RWPE2 (cell line): ENCODE results near the gene IL1RAPL2.

ENCODE experiments used
- ATAC-seq: fragments of 200-7000 bp; cut with Tn5 transposase; 3 replicates; pipeline ENCODE4 v1.9.1; 2021; ENCODE audit warnings: low read depth
- DNase-seq: peaks from one replicate; pipeline ENCODE4 v3.0.0-alpha.2; 2020; ENCODE audit warnings: low spot score
- H3K27ac ChIP-seq: fragments of 450-650 bp; 2 replicates; pipeline ENCODE4 v1.5.1; 2017; ENCODE audit warnings: mild to moderate bottlenecking; ENCODE audit not compliant: poor library complexity, severe bottlenecking
- H3K27me3 ChIP-seq: fragments of 250-450 bp; sonication (Bioruptor Pico); 2 replicates; pipeline ENCODE4 v1.5.1; 2021; ENCODE audit warnings: mild to moderate bottlenecking, moderate library complexity; ENCODE audit not compliant: insufficient read depth, poor library complexity, severe bottlenecking
- H3K36me3 ChIP-seq: fragments of 250-450 bp; sonication (Bioruptor Pico); 2 replicates; pipeline ENCODE4 v1.5.1; 2020; ENCODE audit warnings: low read depth, mild to moderate bottlenecking, moderate library complexity
- H3K4me1 ChIP-seq: fragments of 250-450 bp; sonication (Bioruptor Pico); 2 replicates; pipeline ENCODE4 v1.5.1; 2021; ENCODE audit warnings: mild to moderate bottlenecking, moderate library complexity; ENCODE audit not compliant: insufficient read depth, poor library complexity, severe bottlenecking
- H3K4me3 ChIP-seq: fragments of 250-450 bp; sonication (Bioruptor Pico); 2 replicates; pipeline ENCODE4 v1.5.1; 2021; ENCODE audit warnings: mild to moderate bottlenecking, moderate library complexity; ENCODE audit not compliant: severe bottlenecking
- H3K9me3 ChIP-seq: fragments of 250-450 bp; sonication (Bioruptor Pico); 2 replicates; pipeline ENCODE4 v1.5.1; 2021; ENCODE audit warnings: mild to moderate bottlenecking, moderate library complexity; ENCODE audit not compliant: severe bottlenecking
- TF ChIP-seq, protein P1 (sequence below): fragments of 450-650 bp; IDR thresholded peaks from one replicate; pipeline ENCODE4 v1.5.1; 2017; ENCODE audit warnings: mild to moderate bottlenecking, moderate library complexity; ENCODE audit not compliant: poor library complexity, severe bottlenecking

Gene IL1RAPL2

DNA sequence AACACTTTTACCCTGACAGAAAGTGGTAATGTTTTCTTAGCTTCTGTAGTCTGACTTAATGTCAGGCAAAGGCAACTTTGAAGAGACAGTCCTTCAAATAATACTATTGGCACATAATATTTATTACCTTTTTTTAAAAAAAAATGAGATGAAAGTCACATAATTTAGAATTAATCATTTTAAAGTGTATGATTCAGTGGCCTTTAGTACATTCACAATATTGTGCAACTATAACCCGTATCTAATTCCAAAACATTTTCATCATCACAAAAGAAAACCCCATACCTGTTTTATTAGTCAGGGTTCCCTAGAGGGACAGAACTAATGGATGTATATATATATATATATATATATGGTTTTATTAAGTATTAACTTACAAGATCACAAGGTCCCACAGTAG is 749.2 kb downstream of the IL1RAPL2 start:
- H3K27ac ChIP-seq, result peak overlapping the region; percentile 88
- TF ChIP-seq, protein P1, sequence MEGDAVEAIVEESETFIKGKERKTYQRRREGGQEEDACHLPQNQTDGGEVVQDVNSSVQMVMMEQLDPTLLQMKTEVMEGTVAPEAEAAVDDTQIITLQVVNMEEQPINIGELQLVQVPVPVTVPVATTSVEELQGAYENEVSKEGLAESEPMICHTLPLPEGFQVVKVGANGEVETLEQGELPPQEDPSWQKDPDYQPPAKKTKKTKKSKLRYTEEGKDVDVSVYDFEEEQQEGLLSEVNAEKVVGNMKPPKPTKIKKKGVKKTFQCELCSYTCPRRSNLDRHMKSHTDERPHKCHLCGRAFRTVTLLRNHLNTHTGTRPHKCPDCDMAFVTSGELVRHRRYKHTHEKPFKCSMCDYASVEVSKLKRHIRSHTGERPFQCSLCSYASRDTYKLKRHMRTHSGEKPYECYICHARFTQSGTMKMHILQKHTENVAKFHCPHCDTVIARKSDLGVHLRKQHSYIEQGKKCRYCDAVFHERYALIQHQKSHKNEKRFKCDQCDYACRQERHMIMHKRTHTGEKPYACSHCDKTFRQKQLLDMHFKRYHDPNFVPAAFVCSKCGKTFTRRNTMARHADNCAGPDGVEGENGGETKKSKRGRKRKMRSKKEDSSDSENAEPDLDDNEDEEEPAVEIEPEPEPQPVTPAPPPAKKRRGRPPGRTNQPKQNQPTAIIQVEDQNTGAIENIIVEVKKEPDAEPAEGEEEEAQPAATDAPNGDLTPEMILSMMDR, result no peak
- DNase-seq, result no peak
- no peak overlapping the region for H3K4me3 ChIP-seq
- H3K27me3 ChIP-seq, result no peaks in the 10 kb centered on the region
- H3K36me3 ChIP-seq, result no peaks in the 10 kb centered on the region
- no peaks in the 10 kb centered on the region for H3K9me3 ChIP-seq
- ATAC-seq, result peak; percentile 51; the same call in 2 of the 3 replicates
- peaks cover 19% of the 10 kb centered on the region for H3K4me1 ChIP-seq

DNA sequence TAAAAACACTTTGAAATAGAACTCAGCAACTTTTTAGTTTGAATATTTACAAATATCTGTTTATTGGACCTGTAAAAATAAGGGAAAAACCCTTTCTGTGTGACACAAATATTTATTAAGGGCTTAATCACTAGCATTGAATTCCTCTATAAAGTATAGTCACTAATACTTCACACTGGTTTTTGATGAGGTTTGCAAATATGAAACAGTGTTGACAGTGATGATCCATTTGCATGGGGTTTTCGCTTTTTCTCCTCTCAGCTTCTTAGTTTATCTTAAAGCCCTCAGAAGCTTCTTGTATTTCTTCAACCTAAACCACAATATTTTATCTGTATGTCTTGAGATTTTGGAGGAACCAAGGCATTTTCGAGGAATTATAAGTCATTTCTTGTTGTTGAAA is 751.1 kb downstream of the IL1RAPL2 start:
- Histone ChIP-seq H3K4me3 (no peak overlapping the region), H3K27me3 (no peaks in the 10 kb centered on the region), H3K4me1 (peaks cover 19% of the 10 kb centered on the region), H3K27ac (no peak overlapping the region), H3K9me3 (no peaks in the 10 kb centered on the region), H3K36me3 (no peaks in the 10 kb centered on the region)
- DNase-seq, result no peak
- ATAC-seq, result no peak
- TF ChIP-seq, protein P1, result no peak

DNA sequence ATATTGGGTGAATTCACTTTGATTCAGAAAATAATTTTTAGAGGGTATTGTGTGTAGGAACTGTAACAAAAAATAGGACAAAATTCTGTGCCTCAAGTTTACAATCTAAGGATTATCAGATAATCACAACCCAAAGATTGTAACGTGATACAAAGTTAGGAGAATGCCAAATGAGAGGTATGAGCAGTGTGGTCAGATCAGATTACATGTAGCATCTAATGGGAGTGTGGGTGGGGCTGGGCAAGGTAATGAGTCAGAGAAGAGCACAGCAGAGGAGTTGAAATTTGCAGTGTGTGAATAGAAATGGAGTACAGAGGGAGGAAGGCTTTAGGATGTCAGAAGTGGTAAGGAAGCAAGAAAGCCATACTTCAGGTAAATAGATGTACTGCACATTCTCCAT is 757.9 kb downstream of the IL1RAPL2 start:
- Histone ChIP-seq H3K27me3 (no peaks in the 10 kb centered on the region), H3K4me1 (peaks cover 12% of the 10 kb centered on the region), H3K4me3 (no peak overlapping the region), H3K36me3 (no peaks in the 10 kb centered on the region), H3K27ac (peak overlapping the region; percentile 33), H3K9me3 (no peaks in the 10 kb centered on the region)
- DNase-seq (peak; percentile 53), ATAC-seq (peak; percentile 100)
- TF ChIP-seq, protein P1, result no peak

DNA sequence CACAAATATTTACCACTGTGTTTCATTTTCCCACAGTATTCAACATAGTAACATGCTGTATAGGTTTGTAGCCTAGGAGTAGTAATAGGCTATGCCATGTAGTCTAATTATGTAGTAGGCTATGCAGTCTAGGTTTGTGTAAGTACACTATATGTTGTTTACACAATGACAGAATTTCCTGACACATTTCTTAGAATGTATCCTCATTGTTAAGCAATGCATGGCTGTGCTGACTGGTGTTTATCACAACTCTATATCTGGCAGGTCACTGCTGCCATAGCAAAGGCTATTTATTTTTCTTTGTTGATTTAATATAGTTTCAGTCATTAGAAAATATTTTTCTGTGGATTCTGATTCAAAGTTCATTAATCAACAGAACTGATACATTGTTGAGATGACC is 762.8 kb downstream of the IL1RAPL2 start:
- H3K9me3 ChIP-seq, result no peaks in the 10 kb centered on the region
- ATAC-seq (peak; percentile 39; the same call in 2 of the 3 replicates), DNase-seq (no peak)
- H3K27me3 ChIP-seq, result no peaks in the 10 kb centered on the region
- no peak overlapping the region for H3K27ac ChIP-seq
- TF ChIP-seq, protein P1, result no peak
- H3K36me3 ChIP-seq, result no peaks in the 10 kb centered on the region
- H3K4me1 ChIP-seq, result peaks cover 18% of the 10 kb centered on the region
- no peak overlapping the region for H3K4me3 ChIP-seq

DNA sequence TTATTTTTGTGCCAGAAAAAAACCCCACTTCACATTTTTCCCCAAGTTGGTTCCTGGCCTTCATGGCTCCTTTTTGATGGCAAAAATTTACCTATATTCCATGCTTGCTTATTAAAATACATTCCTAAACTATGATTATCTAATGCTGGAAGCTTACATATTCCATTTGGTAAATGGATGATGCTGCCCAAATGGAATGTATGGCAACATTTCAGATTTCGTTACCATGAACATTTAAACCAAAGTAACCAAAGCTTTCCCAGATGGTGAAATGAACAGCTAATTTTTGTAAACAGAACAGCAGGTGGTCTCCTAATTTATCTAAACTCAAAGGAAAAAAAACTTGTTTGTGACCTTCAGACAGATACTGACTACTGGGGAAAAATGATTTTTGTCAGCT is 765.2 kb downstream of the IL1RAPL2 start:
- no peaks in the 10 kb centered on the region for H3K27me3 ChIP-seq
- ATAC-seq (peak; percentile 61; the same call in 1 of the 3 replicates), DNase-seq (no peak)
- H3K9me3 ChIP-seq, result no peaks in the 10 kb centered on the region
- H3K27ac ChIP-seq, result peak overlapping the region; percentile 35
- peaks cover 9% of the 10 kb centered on the region for H3K4me1 ChIP-seq
- H3K4me3 ChIP-seq, result no peak overlapping the region
- H3K36me3 ChIP-seq, result no peaks in the 10 kb centered on the region
- TF ChIP-seq, protein P1, result no peak
